Measurements from ENCODE around the gene SYNGR2.

The SYNGR2 gene

GRCh38 chr17:78183916-78184315 is 15.5 kb downstream of the SYNGR2 start:
- no peak for TF ChIP-seq CTCF (conservative IDR thresholded peaks at IDR 0.05; ENCODE audit: low read depth, low read length)
- no peak for DNase-seq (ENCODE audit: low read depth)
- H3K4me3 ChIP-seq (ENCODE audit: low read length): no peak overlapping the region

- TF ChIP-seq CTCF (conservative IDR thresholded peaks at IDR 0.05; ENCODE audit: low read depth, low read length): no peak
- DNase-seq (ENCODE audit: low read depth): no peak
These were observed 16.0 kb downstream of the SYNGR2 start for GRCh38 chr17:78184351-78184750.

GRCh38 chr17:78184868-78185267 is 16.5 kb downstream of the SYNGR2 start:
- TF ChIP-seq CTCF (conservative IDR thresholded peaks at IDR 0.05; ENCODE audit: low read depth, low read length): no peak
- DNase-seq (ENCODE audit: low read depth): no peak
- H3K4me3 ChIP-seq (ENCODE audit: low read length): no peak overlapping the region

More at GRCh38 chr17:78184351-78184750, 16.0 kb downstream of the SYNGR2 start:
- H3K4me3 ChIP-seq (ENCODE audit: low read length): no peak overlapping the region

GRCh38 chr17:78185981-78186691 is 17.8 kb downstream of the SYNGR2 start:
- no peak for DNase-seq (ENCODE audit: low read depth)
- no peak for TF ChIP-seq CTCF (conservative IDR thresholded peaks at IDR 0.05; ENCODE audit: low read depth, low read length)
- peak overlapping the region; percentile 71 for H3K4me3 ChIP-seq (ENCODE audit: low read length)

- TF ChIP-seq CTCF (conservative IDR thresholded peaks at IDR 0.05; ENCODE audit: low read depth, low read length): peak; percentile 72
- peak within 1 kb of the TSS; percentile 71 for H3K4me3 ChIP-seq (ENCODE audit: low read length)
- DNase-seq (ENCODE audit: low read depth): peak; percentile 83
These were observed 18.6 kb downstream of the SYNGR2 start, which contains the start of the genes AFMID and TK1 for GRCh38 chr17:78186692-78187595. Gene AFMID (plus strand): TSS chr17:78187362. CDS start chr17:78187371, 9 bp downstream. Gene TK1 (minus strand): TSS chr17:78187052. CDS start chr17:78186994, 58 bp downstream.

GRCh38 chr17:78196716-78197115 is 28.3 kb downstream of the SYNGR2 start:
- H3K4me3 ChIP-seq (ENCODE audit: low read length): no peak overlapping the region
- TF ChIP-seq CTCF (conservative IDR thresholded peaks at IDR 0.05; ENCODE audit: low read depth, low read length): no peak
- no peak for DNase-seq (ENCODE audit: low read depth)
